ENCODE data around the gene CNST. TPM values are rescaled to one million over a fixed set of nuclear protein-coding genes. Genes with fewer than 3 reads are reported as not detected.

Gene CNST
- total and polyA plus RNA-seq, 2 of the 13 experiments (the other 11 are each of a cell fraction or from before 2014, with no cell fraction given), result 6.3 to 12.4 TPM

- no peak for TF ChIP-seq PAWR (CRISPR knock-in tag; IDR thresholded peaks at IDR 0.05; ENCODE audit: borderline replicate concordance)
These were observed 28.4 kb upstream of the CNST start (continued) for GRCh38 chr1:246537887-246538286.

GRCh38 chr1:246540738-246541491, 25.3 kb upstream of the CNST start:
- Histone ChIP-seq H2AFZ (ENCODE audit: low read length) (no peak overlapping the region), H3K9ac (ENCODE audit: insufficient read depth, low read depth, low read length) (no peak overlapping the region), H3K79me2 (ENCODE audit: insufficient read depth, low read length) (no peaks in the 10 kb centered on the region), H4K20me1 (ENCODE audit: insufficient read depth, low read length) (no peaks in the 10 kb centered on the region), H3K36me3 (replicated peaks in 1 of 2; ENCODE audit: control insufficient read depth in 1 of 2, insufficient read depth in 2 of 2, low read length in 2 of 2) (peaks cover 14 to 40% of the 10 kb centered on the region in 2 experiments), H3K9me3 (ENCODE audit: low read length) (no peaks in the 10 kb centered on the region), H3K4me2 (ENCODE audit: low read depth, low read length) (no peak overlapping the region), H3K27me3 (ENCODE audit: control insufficient read depth in 1 of 2, insufficient read depth in 2 of 2, low read length in 2 of 2) (no peaks in the 10 kb centered on the region), H3K27ac (ENCODE audit: extremely low read length, insufficient read depth, low read length) (no peak overlapping the region), H3K4me3 (replicated peaks in 1 of 3; ENCODE audit: insufficient read depth in 1 of 3, low read depth in 2 of 3, low read length in 3 of 3) (no peak overlapping the region), H3K4me1 (ENCODE audit: insufficient read depth, low read length) (no peaks in the 10 kb centered on the region)
- 85% methylated on average over 7 of the region's 7 CpGs for WGBS (ENCODE audit: low lambda C conversion rate)
- ChIA-PET CTCF (ENCODE audit: low intra/inter-chr PET ratio, low total read pairs) (no interaction called here), POLR2A (no interaction called here)
- TF ChIP-seq KAT7 (CRISPR knock-in tag; IDR thresholded peaks at IDR 0.05; ENCODE audit: borderline replicate concordance) (peak; percentile 96; the same call in 1 of the 2 replicates), GPBP1L1 (CRISPR knock-in tag; IDR thresholded peaks at IDR 0.05) (no peak), ZNF580 (CRISPR knock-in tag; IDR thresholded peaks at IDR 0.05; ENCODE audit: borderline replicate concordance, low read depth) (peak; percentile 60; the same call in 1 of the 2 replicates)
- FAIRE-seq (no peak), ATAC-seq (no peak), DNase-seq (ENCODE audit: low spot score) (no peak)
- BruUV-seq (replicated peaks), result no TSS peak
- in situ Hi-C loops (cut with HindIII; ENCODE audit: extremely low pct_ligation_motif_present, low pct_unique_long_range_greater_than_20kb) (no loop called here), intact Hi-C loops (cut with micrococcal nuclease; ENCODE audit: unreplicated experiment) (no loop called here)

Measured in HepG2 (cell line).